Prostate gland (tissue), 2 donors: ENCODE measurements around the gene SST. TPM values are rescaled to one million over a fixed set of nuclear protein-coding genes. Genes with fewer than 3 reads are reported as not detected.

Experiments
- DNase-seq: peaks from one replicate; pipeline ENCODE4 v3.0.0-alpha.2; 2019; ENCODE audit warnings: low spot score
- H3K27ac ChIP-seq, 2 donors: fragments of 200-600 bp; sonication (generic); 2 replicates each; pipeline ENCODE4 v1.5.1; 2017 to 2019
- H3K27me3 ChIP-seq: fragments of 200-600 bp; sonication (generic); replicated peaks from 2 replicates; pipeline ENCODE4 v1.5.1; 2019; ENCODE audit not compliant: insufficient read depth
- H3K36me3 ChIP-seq, 2 donors: fragments of 200-600 bp; sonication (generic); 1 replicate in 1 of 2; 2 replicates in 1 of 2; pipeline versions ENCODE4 v1.5.1 to v1.8.1; 2017 to 2019
- H3K4me1 ChIP-seq: fragments of 200-600 bp; sonication (generic); replicated peaks from 2 replicates; pipeline ENCODE4 v1.5.1; 2019
- H3K4me3 ChIP-seq, 2 donors: fragments of 200-600 bp; sonication (generic); 2 replicates each; pipeline ENCODE4 v1.5.1; 2017 to 2019
- H3K9me3 ChIP-seq: fragments of 200-600 bp; sonication (generic); 2 replicates; pipeline ENCODE4 v1.5.1; 2017
- POLR2A ChIP-seq: fragments of 450-650 bp; IDR thresholded peaks from one replicate; pipeline ENCODE4 v1.6.1; 2016; ENCODE audit warnings: antibody characterized with exemption, mild to moderate bottlenecking
- POLR2AphosphoS5 ChIP-seq: sonication (generic); formaldehyde crosslinking; IDR thresholded peaks from one replicate; pipeline ENCODE4 v1.6.1; 2017; ENCODE audit warnings: antibody characterized with exemption
- WGBS: methylation state at CpG from one replicate; pipeline ENCODE4 v1.1.5; 2018; 5-methylcytosine and 5-hydroxymethylcytosine counted together
- intact Hi-C: fragments of 100-400 bp; cut with DNase I; formaldehyde crosslinking; loops from one replicate; pipeline ENCODE4 v1.14.2; 2022
- total RNA-seq, 2 donors: library from RNA; depleted of rRNA; stranded (reverse); fragments of >200 nt; gene quantifications; one replicate each; pipeline ENCODE4 v1.1.0, GENCODE V29; 2016
- TF ChIP-seq, protein P1 (sequence below), 4 experiments: fragments of 200-600 bp in 2 of 4; fragments of 450-650 bp in 2 of 4; sonication (generic) in 2 of 4; IDR thresholded peaks; 1 replicate in 3 of 4; 2 replicates in 1 of 4; pipeline ENCODE4 v1.5.1; 2016 to 2019; ENCODE audit warnings: antibody characterized with exemption in 4 of 4, mild to moderate bottlenecking in 2 of 4, moderate library complexity in 2 of 4

The SST gene
- not detected for total RNA-seq

DNA sequence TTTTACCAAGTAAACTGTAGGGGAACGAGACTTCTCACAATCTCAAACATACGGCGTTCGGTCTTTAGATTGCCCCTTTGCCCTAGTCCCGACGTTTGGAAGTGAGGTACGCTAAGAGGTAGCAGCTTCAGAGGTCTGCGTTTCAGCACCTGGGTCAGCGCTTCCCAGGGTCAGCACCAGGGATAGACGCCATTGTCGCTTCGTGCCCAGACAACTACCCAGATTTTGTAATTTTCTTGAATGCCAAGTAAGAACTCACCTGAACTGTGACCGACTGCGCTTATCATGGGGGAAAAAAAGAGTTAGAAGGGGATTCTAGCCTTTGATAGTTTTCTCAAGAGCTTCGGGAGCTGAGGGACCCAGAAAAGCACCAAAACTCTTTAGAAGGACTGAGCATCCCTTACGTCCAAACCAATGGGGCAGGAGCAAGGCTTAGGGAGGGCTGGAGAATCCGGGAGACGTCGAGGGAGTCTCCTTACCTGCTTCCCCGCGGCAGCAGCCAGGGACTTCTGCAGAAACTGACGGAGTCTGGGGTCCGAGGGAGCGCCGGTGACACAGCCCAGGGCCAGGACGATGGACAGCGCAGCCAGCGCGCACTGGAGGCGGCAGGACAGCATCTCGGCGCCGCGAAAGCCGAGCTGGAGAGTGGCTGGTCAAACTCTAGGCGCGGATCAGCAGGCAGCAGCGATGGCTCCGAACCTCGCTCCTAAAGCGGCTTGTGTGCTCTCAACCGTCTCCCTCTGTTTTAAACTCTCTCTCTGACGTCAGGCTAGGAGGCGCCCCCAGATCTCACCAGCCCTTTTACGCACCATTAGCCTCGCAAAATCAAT, at the start of gene SST:
Gene SST, minus strand, starts transcription at position 720 of the 830 bp plus-strand sequence. Its CDS starts 103 bp downstream, at position 617.
- no peak for DNase-seq
- peaks cover 21% of the 10 kb centered on the region for H3K27me3 ChIP-seq
- H3K36me3 ChIP-seq = no peaks in the 10 kb centered on the region
- H3K4me3 ChIP-seq = no peak within 1 kb of the TSS
- TF ChIP-seq POLR2AphosphoS5 (no peak), POLR2A (no peak)
- TF ChIP-seq, protein P1, sequence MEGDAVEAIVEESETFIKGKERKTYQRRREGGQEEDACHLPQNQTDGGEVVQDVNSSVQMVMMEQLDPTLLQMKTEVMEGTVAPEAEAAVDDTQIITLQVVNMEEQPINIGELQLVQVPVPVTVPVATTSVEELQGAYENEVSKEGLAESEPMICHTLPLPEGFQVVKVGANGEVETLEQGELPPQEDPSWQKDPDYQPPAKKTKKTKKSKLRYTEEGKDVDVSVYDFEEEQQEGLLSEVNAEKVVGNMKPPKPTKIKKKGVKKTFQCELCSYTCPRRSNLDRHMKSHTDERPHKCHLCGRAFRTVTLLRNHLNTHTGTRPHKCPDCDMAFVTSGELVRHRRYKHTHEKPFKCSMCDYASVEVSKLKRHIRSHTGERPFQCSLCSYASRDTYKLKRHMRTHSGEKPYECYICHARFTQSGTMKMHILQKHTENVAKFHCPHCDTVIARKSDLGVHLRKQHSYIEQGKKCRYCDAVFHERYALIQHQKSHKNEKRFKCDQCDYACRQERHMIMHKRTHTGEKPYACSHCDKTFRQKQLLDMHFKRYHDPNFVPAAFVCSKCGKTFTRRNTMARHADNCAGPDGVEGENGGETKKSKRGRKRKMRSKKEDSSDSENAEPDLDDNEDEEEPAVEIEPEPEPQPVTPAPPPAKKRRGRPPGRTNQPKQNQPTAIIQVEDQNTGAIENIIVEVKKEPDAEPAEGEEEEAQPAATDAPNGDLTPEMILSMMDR (IDR thresholded peaks at IDR 0.05) = no peak
- H3K9me3 ChIP-seq = no peaks in the 10 kb centered on the region
- intact Hi-C loops = no loop called here
- WGBS = 7% methylated on average over 46 of the region's 46 CpGs
- H3K27ac ChIP-seq = no peak within 1 kb of the TSS
- H3K4me1 ChIP-seq = no peaks in the 10 kb centered on the region

- intact Hi-C loops = no loop called here
- H3K36me3 ChIP-seq = peaks cover 14 to 16% of the 10 kb centered on the region in 2 donors
- WGBS = 20% methylated on average over 6 of the region's 6 CpGs
- H3K27ac ChIP-seq = no peak overlapping the region
- no peak for TF ChIP-seq POLR2AphosphoS5
- TF ChIP-seq, protein P1 (IDR thresholded peaks at IDR 0.05) = no peak
- TF ChIP-seq POLR2A = no peak
- H3K4me3 ChIP-seq = no peak overlapping the region
- no peak for DNase-seq
- no peaks in the 10 kb centered on the region for H3K27me3 ChIP-seq
- H3K4me1 ChIP-seq = no peaks in the 10 kb centered on the region
- no peaks in the 10 kb centered on the region for H3K9me3 ChIP-seq
Measured at GRCh38 chr3:187719628-187720336, 49.6 kb upstream of the SST start.

GRCh38 chr3:187718802-187719201, 48.6 kb upstream of the SST start:
- WGBS = 91% methylated on average over 5 of the region's 5 CpGs
- Histone ChIP-seq H3K4me3 (no peak overlapping the region), H3K27ac (no peak overlapping the region), H3K36me3 (peaks cover 11 to 12% of the 10 kb centered on the region in 2 donors), H3K9me3 (no peaks in the 10 kb centered on the region), H3K4me1 (no peaks in the 10 kb centered on the region), H3K27me3 (no peaks in the 10 kb centered on the region)
- no peak for DNase-seq
- intact Hi-C loops = no loop called here
- TF ChIP-seq POLR2AphosphoS5 = no peak
- no peak for TF ChIP-seq POLR2A
- TF ChIP-seq, protein P1 (IDR thresholded peaks at IDR 0.05) = no peak

DNA sequence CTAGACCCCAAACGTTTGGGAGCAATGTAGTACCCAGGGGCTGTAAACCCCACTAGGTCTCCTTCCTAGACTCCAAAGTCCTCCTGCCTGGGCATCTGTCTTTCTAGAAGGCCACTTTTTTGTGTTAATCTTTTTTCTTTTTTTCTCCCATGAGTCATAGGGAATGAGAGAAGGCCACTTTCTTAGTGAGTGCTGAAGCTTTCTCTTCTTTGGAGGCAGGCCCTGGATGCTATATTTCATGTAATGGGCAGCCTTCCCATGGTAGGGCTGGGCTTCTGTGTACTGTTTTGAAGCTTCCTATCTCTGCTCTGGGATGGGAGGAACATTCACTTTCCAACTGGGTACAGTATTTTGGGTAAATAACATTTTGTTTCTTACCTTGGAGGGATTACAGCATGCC, 47.4 kb upstream of the SST start:
- TF ChIP-seq POLR2A (no peak), POLR2AphosphoS5 (no peak)
- TF ChIP-seq, protein P1 (IDR thresholded peaks at IDR 0.05) = no peak
- intact Hi-C loops = no loop called here
- Histone ChIP-seq H3K9me3 (no peaks in the 10 kb centered on the region), H3K4me3 (no peak overlapping the region), H3K36me3 (peaks cover 6 to 7% of the 10 kb centered on the region in 2 donors), H3K27me3 (no peaks in the 10 kb centered on the region), H3K4me1 (no peaks in the 10 kb centered on the region), H3K27ac (no peak overlapping the region)
- no peak for DNase-seq
- WGBS = 45% methylated on average over 1 of the region's 1 CpG
